Activated naive CD8-positive, alpha-beta T cell treated with anti-CD3 and anti-CD28 coated beads, Interleukin-2, amount 10 ng/mL, durations not matched to agents 7 days and 5 days (primary cell): ENCODE results near the gene TMEM185B. TPM values are rescaled to one million over a fixed set of nuclear protein-coding genes. Genes with fewer than 3 reads are reported as not detected.
A peak's percentile ranks its signal among the peaks of the same experiment; 100 is the strongest.
"Not testable (repeated sequence)": the region's sequence is repeated elsewhere in the genome, so short reads cannot be mapped to it uniquely, and the experiment has no call there.

ENCODE experiments used
- ATAC-seq: fragments of 150-1000 bp; cut with Tn5 transposase; one replicate; pipeline ENCODE4 v1.10.0; 2021; ENCODE audit warnings: low read depth, moderate library complexity
- POLR2A ChIA-PET: fragments of 350-600 bp; sonication (Branson Sonifier 250); formaldehyde crosslinking; loops from one replicate; lab custom pipeline; 2021; ENCODE audit warnings: antibody characterized with exemption; lab: Charles Lee
- DNase-seq: peaks from one replicate; pipeline ENCODE4 v3.0.0; 2021
- H3K27ac Mint-ChIP-seq: one replicate; pipeline ENCODE4 v1.8.0; 2022; ENCODE audit warnings: mild to moderate bottlenecking, mixed read lengths
- H3K27me3 Mint-ChIP-seq: one replicate; pipeline ENCODE4 v1.8.0; 2022; ENCODE audit warnings: mild to moderate bottlenecking, moderate library complexity, mixed read lengths
- H3K36me3 Mint-ChIP-seq: one replicate; pipeline ENCODE4 v1.8.0; 2021; ENCODE audit warnings: mild to moderate bottlenecking, mixed read lengths
- H3K4me1 Mint-ChIP-seq: one replicate; pipeline ENCODE4 v1.8.0; 2021; ENCODE audit warnings: mixed read lengths
- H3K4me3 Mint-ChIP-seq: one replicate; pipeline ENCODE4 v1.8.0; 2022; ENCODE audit warnings: mild to moderate bottlenecking, moderate library complexity, mixed read lengths
- H3K9me3 Mint-ChIP-seq: one replicate; pipeline ENCODE4 v1.8.0; 2021; ENCODE audit warnings: mixed read lengths
- total RNA-seq, 2 experiments: library from RNA; stranded (reverse); gene quantifications; one replicate each; pipeline ENCODE4 v1.2.3, GENCODE V29; 2021

The TMEM185B gene
- total RNA-seq, 2 experiments from 2014 or later = 23.4 to 26.2 TPM

- Mint-ChIP-seq H3K9me3 (no peaks in the 10 kb centered on the region), H3K4me3 (no peak overlapping the region), H3K36me3 (peaks cover 2% of the 10 kb centered on the region), H3K27me3 (no peaks in the 10 kb centered on the region), H3K4me1 (peaks cover 16% of the 10 kb centered on the region), H3K27ac (no peak overlapping the region)
- DNase-seq (peak; percentile 75), ATAC-seq (peak; percentile 50)
- POLR2A ChIA-PET = interaction anchor here (1.2 to 1.3 kb wide), 2 partner anchors 29 to 107 kb away, joined by 3 to 5 read pairs; no protein-coding TSS in a partner anchor
These were observed 17.1 kb downstream of the TMEM185B start for GRCh38 chr2:120206022-120206581.

- ATAC-seq = no peak
- POLR2A ChIA-PET = interaction anchor here (1.3 to 1.6 kb wide), 2 partner anchors 28 kb away, joined by 3 read pairs; no protein-coding TSS in a partner anchor
- no peak overlapping the region for H3K27ac Mint-ChIP-seq
These were observed 18.1 kb downstream of the TMEM185B start for GRCh38 chr2:120204945-120205670.

GRCh38 chr2:120204417-120204816 lies 18.8 kb downstream of the TMEM185B start:
- Mint-ChIP-seq H3K27ac (no peak overlapping the region), H3K36me3 (peaks cover 6% of the 10 kb centered on the region), H3K4me1 (peaks cover 8% of the 10 kb centered on the region), H3K9me3 (no peaks in the 10 kb centered on the region), H3K4me3 (no peak overlapping the region), H3K27me3 (no peaks in the 10 kb centered on the region)
- no peak for DNase-seq
- POLR2A ChIA-PET = interaction anchor here (1.6 kb wide), 1 partner anchor 29 kb away, joined by 3 read pairs; no protein-coding TSS in a partner anchor
- ATAC-seq = no peak

More at GRCh38 chr2:120204945-120205670, 18.1 kb downstream of the TMEM185B start:
- no peak for DNase-seq
- Mint-ChIP-seq H3K27me3 (no peaks in the 10 kb centered on the region), H3K36me3 (peaks cover 6% of the 10 kb centered on the region), H3K4me3 (no peak overlapping the region), H3K4me1 (peaks cover 13% of the 10 kb centered on the region), H3K9me3 (no peaks in the 10 kb centered on the region)

- Mint-ChIP-seq H3K27ac (no peak overlapping the region), H3K9me3 (no peaks in the 10 kb centered on the region), H3K4me3 (no peak overlapping the region), H3K4me1 (peaks cover 7% of the 10 kb centered on the region), H3K27me3 (no peaks in the 10 kb centered on the region), H3K36me3 (peaks cover 6% of the 10 kb centered on the region)
- DNase-seq (no peak), ATAC-seq (peak; percentile 10)
- POLR2A ChIA-PET = interaction anchor here (1.6 kb wide), 1 partner anchor 29 kb away, joined by 3 read pairs; no protein-coding TSS in a partner anchor
These were observed 19.2 kb downstream of the TMEM185B start for GRCh38 chr2:120204022-120204405.

GRCh38 chr2:120203251-120204021 lies 19.8 kb downstream of the TMEM185B start:
- POLR2A ChIA-PET = interaction anchor here (0.7 to 1.6 kb wide), 2 partner anchors 30 to 284 kb away, joined by 3 read pairs; no protein-coding TSS in a partner anchor
- peaks cover 8% of the 10 kb centered on the region for H3K36me3 Mint-ChIP-seq
- H3K4me1 Mint-ChIP-seq = peaks cover 7% of the 10 kb centered on the region
- H3K4me3 Mint-ChIP-seq = no peak overlapping the region
- no peak overlapping the region for H3K27ac Mint-ChIP-seq
- H3K9me3 Mint-ChIP-seq = peaks cover 2% of the 10 kb centered on the region
- DNase-seq (no peak), ATAC-seq (no peak)
- no peaks in the 10 kb centered on the region for H3K27me3 Mint-ChIP-seq

- not testable (repeated sequence) for H3K36me3 Mint-ChIP-seq, ATAC-seq, H3K27me3 Mint-ChIP-seq, H3K27ac Mint-ChIP-seq, H3K9me3 Mint-ChIP-seq, H3K4me3 Mint-ChIP-seq, H3K4me1 Mint-ChIP-seq, DNase-seq
- POLR2A ChIA-PET = interaction anchor here (1.4 kb wide), 1 partner anchor 113 kb away, joined by 3 read pairs; no protein-coding TSS in a partner anchor
These were observed 23.3 kb downstream of the TMEM185B start for GRCh38 chr2:120199817-120200459.

GRCh38 chr2:120195553-120195952 lies 27.6 kb downstream of the TMEM185B start:
- Mint-ChIP-seq H3K9me3 (peaks cover 17% of the 10 kb centered on the region), H3K27ac (no peak overlapping the region), H3K36me3 (peaks cover 20% of the 10 kb centered on the region), H3K4me1 (no peaks in the 10 kb centered on the region), H3K4me3 (no peak overlapping the region), H3K27me3 (no peaks in the 10 kb centered on the region)
- no peak for ATAC-seq
- POLR2A ChIA-PET = no interaction called here
- no peak for DNase-seq

- H3K27me3 Mint-ChIP-seq = no peaks in the 10 kb centered on the region
- no peaks in the 10 kb centered on the region for H3K4me1 Mint-ChIP-seq
- H3K9me3 Mint-ChIP-seq = peaks cover 14% of the 10 kb centered on the region
- POLR2A ChIA-PET = no interaction called here
- peaks cover 12% of the 10 kb centered on the region for H3K36me3 Mint-ChIP-seq
- no peak overlapping the region for H3K4me3 Mint-ChIP-seq
- ATAC-seq (no peak), DNase-seq (no peak)
- H3K27ac Mint-ChIP-seq = no peak overlapping the region
These were observed 30.9 kb downstream of the TMEM185B start for GRCh38 chr2:120192280-120192679.

GRCh38 chr2:120189189-120189588 lies 34.0 kb downstream of the TMEM185B start:
- H3K4me1 Mint-ChIP-seq = peaks cover 2% of the 10 kb centered on the region
- POLR2A ChIA-PET = no interaction called here
- H3K4me3 Mint-ChIP-seq = no peak overlapping the region
- DNase-seq = no peak
- ATAC-seq = no peak
- H3K9me3 Mint-ChIP-seq = peaks cover 14% of the 10 kb centered on the region
- no peak overlapping the region for H3K27ac Mint-ChIP-seq
- H3K36me3 Mint-ChIP-seq = peaks cover 14% of the 10 kb centered on the region
- no peaks in the 10 kb centered on the region for H3K27me3 Mint-ChIP-seq

GRCh38 chr2:120182019-120182560 lies 41.1 kb downstream of the TMEM185B start:
- peak overlapping the region; percentile 87 for H3K27ac Mint-ChIP-seq
- DNase-seq (no peak), ATAC-seq (no peak)
- peaks cover 38% of the 10 kb centered on the region for H3K4me1 Mint-ChIP-seq
- POLR2A ChIA-PET = interaction anchor here (1.0 to 1.4 kb wide), 3 partner anchors 50 to 423 kb away, joined by 3 to 4 read pairs (median 3); partner anchors contain the start of gene PTPN4
- H3K9me3 Mint-ChIP-seq = peaks cover 5% of the 10 kb centered on the region
- H3K4me3 Mint-ChIP-seq = peak overlapping the region; percentile 65
- no peaks in the 10 kb centered on the region for H3K27me3 Mint-ChIP-seq
- H3K36me3 Mint-ChIP-seq = peaks cover 23% of the 10 kb centered on the region

GRCh38 chr2:120180066-120180465 lies 43.1 kb downstream of the TMEM185B start:
- Mint-ChIP-seq H3K4me3 (no peak overlapping the region), H3K27ac (no peak overlapping the region), H3K9me3 (peaks cover 2% of the 10 kb centered on the region), H3K27me3 (no peaks in the 10 kb centered on the region), H3K36me3 (peaks cover 22% of the 10 kb centered on the region), H3K4me1 (peaks cover 52% of the 10 kb centered on the region)
- ATAC-seq (no peak), DNase-seq (no peak)
- POLR2A ChIA-PET = no interaction called here

- DNase-seq (no peak), ATAC-seq (no peak)
- Mint-ChIP-seq H3K36me3 (peaks cover 22% of the 10 kb centered on the region), H3K9me3 (peaks cover 2% of the 10 kb centered on the region), H3K27ac (peak overlapping the region; percentile 54), H3K4me1 (peaks cover 53% of the 10 kb centered on the region), H3K4me3 (no peak overlapping the region), H3K27me3 (no peaks in the 10 kb centered on the region)
- POLR2A ChIA-PET = no interaction called here
These were observed 43.8 kb downstream of the TMEM185B start for GRCh38 chr2:120179396-120179795.
